ENCODE measurements around the gene EHBP1.

DNA sequence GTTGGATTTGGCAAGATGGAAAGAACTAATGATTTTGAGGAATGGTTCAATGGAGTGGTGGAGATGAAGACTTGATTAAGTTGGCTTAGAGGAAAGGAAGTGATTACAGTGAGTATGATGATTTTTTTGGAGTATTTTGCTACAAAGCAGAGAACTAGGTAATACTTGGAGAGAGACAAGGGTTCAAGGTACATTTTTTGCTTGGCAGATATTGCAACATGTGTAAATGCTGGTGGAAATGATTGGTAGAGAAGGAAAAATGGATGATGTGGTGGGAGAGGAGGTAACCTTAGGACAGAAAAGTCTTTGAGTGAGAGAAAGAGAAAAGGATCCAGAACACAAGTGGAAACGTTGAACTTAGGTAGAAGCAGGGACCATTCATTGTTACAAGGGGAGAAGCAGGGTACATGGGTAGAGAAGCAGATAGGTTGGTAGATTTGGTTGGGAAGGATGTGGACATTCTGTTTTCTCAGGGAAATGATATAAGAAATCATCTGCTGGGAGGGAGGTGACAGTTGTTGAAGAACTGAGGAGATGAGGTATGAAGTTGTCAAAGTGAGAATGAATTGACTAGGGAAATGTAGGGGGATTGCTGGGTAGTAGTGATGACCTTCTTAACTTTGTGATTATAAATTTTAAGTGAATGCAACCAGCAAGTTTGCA lies 6.5 kb downstream of the EHBP1 start:
- TF ChIP-seq CTCF (IDR thresholded peaks at IDR 0.05; ENCODE audit: extremely low read depth in 1 of 2, insufficient read depth in 1 of 2, low read depth in 1 of 2, low read length in 2 of 2) (no peak), POLR2A (IDR thresholded peaks at IDR 0.05; ENCODE audit: low read depth, low read length) (no peak), EZH2 (IDR thresholded peaks at IDR 0.05; ENCODE audit: borderline replicate concordance, low read depth, low read length, severe bottlenecking) (no peak), FOS (IDR thresholded peaks at IDR 0.05; ENCODE audit: borderline replicate concordance, insufficient read depth, low read length) (no peak)
